Measurements from ENCODE around the gene SH2D3C. TPM values are rescaled to one million over a fixed set of nuclear protein-coding genes. Genes with fewer than 3 reads are reported as not detected.

SH2D3C gene
- total and polyA plus RNA-seq, 9 of the 15 experiments (the other 6 are each of a cell fraction or from before 2014, with no cell fraction given): 0.03 to 1.2 (median 0.22) TPM; not detected in 1

GRCh38 chr9:127770905-127771569, 7.4 kb downstream of the SH2D3C start (continued):
- TF ChIP-seq CEBPZ (IDR thresholded peaks at IDR 0.05; ENCODE audit: borderline replicate concordance, low read depth, low read length) (no peak), LCOR (CRISPR knock-in tag; IDR thresholded peaks at IDR 0.05) (0 out of 2 replicates have a peak, but pooled peaks have one; percentile 5), ADNP (tag; IDR thresholded peaks at IDR 0.05) (no peak), HNRNPLL (IDR thresholded peaks at IDR 0.05; ENCODE audit: low read depth, low read length, poor library complexity, severe bottlenecking) (peak; percentile 73), BDP1 (IDR thresholded peaks at IDR 0.05; ENCODE audit: insufficient read depth, insufficient read length) (no peak), POLR2H (tag; IDR thresholded peaks at IDR 0.05; ENCODE audit: low read depth) (no peak)
- TF ChIP-seq, protein P1, sequence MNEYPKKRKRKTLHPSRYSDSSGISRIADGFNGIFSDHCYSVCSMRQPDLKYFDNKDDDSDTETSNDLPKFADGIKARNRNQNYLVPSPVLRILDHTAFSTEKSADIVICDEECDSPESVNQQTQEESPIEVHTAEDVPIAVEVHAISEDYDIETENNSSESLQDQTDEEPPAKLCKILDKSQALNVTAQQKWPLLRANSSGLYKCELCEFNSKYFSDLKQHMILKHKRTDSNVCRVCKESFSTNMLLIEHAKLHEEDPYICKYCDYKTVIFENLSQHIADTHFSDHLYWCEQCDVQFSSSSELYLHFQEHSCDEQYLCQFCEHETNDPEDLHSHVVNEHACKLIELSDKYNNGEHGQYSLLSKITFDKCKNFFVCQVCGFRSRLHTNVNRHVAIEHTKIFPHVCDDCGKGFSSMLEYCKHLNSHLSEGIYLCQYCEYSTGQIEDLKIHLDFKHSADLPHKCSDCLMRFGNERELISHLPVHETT (CRISPR knock-in tag; conservative IDR thresholded peaks at IDR 0.05 in 1 of 2, IDR thresholded peaks at IDR 0.05 in 1 of 2): no peak
- TF ChIP-seq, protein P2, sequence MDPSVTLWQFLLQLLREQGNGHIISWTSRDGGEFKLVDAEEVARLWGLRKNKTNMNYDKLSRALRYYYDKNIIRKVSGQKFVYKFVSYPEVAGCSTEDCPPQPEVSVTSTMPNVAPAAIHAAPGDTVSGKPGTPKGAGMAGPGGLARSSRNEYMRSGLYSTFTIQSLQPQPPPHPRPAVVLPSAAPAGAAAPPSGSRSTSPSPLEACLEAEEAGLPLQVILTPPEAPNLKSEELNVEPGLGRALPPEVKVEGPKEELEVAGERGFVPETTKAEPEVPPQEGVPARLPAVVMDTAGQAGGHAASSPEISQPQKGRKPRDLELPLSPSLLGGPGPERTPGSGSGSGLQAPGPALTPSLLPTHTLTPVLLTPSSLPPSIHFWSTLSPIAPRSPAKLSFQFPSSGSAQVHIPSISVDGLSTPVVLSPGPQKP (CRISPR knock-in tag; IDR thresholded peaks at IDR 0.05): no peak

Measured in K562 (cell line).